Jurkat, Clone E6-1 (cell line): Measurements from ENCODE around the gene LBH.
A peak's percentile ranks its signal among the peaks of the same experiment; 100 is the strongest.

Source experiments
- DNase-seq: peaks from one replicate; pipeline ENCODE4 v3.0.0-alpha.2; 2011; ENCODE audit warnings: low read depth, low spot score
- H3K4me3 ChIP-seq: 2 replicates; pipeline ENCODE4 v1.5.1; 2011; ENCODE audit warnings: mild to moderate bottlenecking, low read length, control low read depth, moderate library complexity

LBH gene

DNA sequence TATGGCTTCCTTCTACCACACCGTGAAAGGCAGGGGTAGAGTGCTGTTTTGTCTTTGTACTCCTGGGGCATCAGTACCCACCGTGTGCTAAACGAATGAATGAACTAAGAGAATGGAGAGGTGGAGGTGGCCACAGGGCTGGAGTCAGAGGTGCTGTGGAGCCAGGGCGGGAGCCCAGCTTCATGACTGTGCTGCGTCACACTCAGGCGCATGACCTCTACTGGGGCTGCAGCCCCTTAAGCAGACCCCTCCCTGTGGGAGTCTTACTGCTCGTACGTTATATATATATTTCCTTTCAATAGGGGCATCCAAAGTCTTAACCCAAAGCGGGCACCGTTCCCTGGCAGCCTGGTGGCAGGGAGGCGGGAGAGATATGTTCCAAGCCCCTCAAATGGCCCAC is 18.0 kb upstream of the LBH start:
- no peak for DNase-seq

DNA sequence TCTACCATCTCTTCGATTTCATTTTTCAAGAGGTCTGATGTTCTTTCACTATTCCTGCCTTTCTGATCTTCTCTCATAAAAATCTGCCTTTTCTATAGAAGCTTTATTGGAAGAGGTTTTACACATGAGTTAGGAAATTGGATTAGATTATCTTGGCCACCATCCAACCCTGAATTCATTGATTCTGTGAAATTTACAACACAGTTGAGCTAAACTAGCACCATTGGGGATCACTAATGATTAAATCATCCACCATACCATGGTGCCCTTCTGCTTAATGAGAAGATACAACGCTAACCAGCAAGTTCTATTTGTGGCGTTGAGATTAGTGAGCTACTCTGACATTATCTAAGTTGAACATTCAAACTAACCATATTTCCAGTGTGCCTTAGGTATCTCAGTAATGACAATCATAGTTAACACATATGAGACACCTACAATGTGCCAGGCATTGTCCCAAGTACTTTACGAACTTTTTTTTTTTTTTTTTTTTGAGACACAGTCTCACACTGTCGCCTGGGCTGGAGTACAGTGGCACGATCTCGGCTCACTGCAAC is 17.3 kb upstream of the LBH start:
- no peak for DNase-seq
- no peak overlapping the region for H3K4me3 ChIP-seq

More for the DNA sequence above, 18.0 kb upstream of the LBH start:
- no peak overlapping the region for H3K4me3 ChIP-seq

DNA sequence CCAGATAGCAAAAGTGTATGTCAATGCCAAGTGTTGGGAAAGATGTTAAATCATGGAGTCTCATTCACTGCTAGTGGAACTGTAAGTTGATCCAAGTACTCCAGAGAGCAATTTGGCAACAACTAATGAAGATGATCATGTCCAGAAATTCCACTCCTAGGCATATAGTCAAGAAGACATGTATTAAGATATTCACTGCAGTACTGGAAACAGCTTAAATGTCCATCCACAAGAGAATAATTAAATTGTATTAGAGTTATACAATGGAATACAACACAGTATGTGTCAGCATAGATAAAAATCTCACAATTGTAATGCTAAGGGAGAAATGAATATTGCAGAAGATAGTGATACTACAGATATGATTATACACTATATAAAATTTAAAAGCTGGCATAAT is 15.2 kb upstream of the LBH start:
- DNase-seq, result no peak
- no peak overlapping the region for H3K4me3 ChIP-seq

DNA sequence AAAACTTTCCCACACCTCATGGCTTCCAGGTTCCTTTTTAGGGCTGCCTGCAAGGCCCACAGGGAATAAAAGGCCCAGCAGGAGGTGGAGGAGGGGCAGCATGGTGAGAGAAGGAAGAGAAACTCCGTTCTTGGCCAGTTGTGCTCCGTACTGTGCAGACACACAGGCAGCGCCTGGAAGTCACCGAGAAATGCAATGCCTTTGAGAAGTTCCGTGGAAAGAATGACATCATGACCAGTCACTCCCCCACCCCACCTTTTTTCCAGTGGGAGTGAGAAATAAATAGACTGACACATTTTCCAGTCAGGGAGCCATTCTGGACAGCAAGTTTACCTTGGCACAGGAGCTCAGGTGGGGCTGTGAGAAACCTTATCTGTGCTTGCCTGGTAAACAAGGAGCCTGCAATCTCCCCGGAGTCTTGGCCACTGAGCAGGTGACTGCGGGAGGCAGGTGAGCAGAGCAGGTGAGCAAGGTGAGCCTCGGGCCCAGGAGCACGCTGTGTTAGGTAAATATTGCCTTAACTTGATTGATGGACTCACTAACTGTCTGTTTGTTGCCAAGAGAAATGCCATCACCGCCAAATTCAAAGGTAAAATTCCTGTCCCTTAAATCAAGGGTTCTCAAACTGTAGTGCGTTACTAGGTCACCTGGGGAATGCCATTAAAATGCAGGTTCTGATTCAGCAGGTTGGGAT is 13.5 kb upstream of the LBH start:
- no peak overlapping the region for H3K4me3 ChIP-seq
- DNase-seq, result no peak

DNA sequence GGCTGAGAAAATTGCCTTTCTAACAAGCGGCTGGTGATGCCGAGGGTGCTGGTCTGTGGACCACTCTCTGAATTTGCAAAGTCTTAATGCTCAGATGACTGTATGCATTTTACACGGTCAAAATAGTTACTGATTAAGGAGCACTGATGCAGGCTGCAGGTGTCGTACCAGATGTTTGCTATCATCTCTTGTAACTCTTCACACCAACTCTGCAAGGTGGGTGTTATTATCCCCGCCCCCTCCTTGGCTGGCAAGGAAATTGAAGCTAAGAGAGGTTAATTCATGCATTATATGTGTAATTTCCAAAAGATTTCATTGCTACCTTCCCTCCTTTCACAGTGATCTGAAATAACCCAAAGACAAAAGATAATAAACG is 13.0 kb upstream of the LBH start:
- no peak overlapping the region for H3K4me3 ChIP-seq
- no peak for DNase-seq

DNA sequence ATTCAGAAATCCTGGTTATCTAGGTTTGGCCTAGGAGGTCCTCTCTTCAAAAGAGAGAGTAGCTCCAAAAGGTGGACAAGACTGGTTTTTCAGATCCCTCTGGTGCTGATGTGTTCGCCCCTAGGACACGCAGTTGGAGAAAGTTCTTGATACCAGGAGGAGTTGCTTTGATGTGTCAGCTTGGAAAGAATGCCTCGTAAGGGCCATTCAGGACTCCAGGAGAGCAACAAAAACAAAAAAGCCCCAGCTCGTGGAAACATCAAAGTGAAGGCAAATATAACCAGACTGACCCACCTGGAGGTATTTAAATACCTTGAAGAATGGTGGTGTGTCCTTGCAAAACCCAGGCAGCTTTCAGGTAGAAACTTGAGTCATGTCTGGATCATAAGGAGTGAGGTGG is 12.5 kb upstream of the LBH start:
- H3K4me3 ChIP-seq, result no peak overlapping the region
- no peak for DNase-seq

DNA sequence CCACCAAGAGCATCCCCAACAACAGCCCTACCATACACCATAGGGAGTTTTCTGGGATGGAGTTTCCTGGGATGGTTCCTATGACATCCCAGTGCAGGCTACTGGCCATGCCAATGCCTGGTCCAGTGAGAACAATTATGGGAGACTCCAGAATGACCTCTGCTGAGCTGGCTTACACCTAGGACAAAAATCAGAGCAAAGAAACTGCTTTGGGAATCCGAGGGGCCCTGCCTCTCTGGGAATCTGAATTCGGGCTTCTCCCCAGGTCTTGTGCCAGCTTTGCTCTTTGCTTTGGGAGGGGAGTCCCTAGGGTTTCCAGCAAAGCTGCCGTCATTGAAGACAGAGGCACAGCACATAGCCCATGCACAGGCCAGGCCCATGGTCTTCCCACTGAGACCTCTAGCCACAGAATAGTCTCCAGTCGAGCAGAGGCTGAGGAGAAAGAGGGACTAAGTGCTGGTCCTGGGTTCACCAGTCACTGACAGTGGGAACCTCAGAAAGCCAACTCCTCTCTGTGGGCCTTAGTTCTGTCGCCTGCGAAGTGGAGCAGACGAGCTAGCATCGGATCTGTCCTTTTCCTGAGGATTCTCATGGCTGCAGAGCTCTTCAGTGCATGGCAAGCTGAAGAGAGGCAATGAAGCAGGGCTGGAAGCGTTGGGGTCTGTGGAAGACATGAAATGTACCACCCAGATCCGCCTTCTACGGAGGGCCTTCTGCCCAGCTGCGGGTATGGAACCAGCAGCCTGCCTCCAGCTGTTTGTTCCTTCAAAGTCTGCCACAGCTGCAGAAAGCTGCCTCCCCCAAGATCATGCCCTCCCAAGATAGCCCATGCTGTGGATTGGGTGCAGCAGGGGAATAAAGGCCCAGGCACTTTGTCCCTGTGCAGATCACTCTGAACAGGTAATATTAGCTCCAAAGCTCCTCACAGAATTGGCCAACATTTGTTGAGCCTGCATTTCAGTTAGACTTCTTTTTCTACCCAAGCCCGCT is 11.2 kb upstream of the LBH start:
- H3K4me3 ChIP-seq, result no peak overlapping the region
- DNase-seq, result no peak

DNA sequence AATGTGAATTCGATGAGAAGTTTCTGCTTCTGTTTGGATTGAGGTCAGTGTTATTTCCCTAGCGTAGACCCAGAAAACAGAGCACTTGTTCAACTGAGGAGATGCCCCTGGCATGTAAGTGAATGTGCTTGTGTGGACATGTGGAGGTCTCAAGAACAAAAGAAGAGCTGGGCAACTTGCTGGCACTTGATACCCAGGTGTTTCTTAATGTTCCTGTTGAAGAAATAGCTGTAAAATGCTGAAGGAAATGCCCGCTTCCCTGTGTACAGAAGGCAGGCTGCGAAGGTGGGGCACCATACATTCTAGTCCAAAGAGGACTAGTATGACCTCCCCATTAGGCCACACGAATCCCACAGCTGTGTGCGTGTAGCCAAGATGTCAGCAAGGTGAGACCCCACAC is 9.8 kb upstream of the LBH start:
- H3K4me3 ChIP-seq, result no peak overlapping the region
- DNase-seq, result no peak

DNA sequence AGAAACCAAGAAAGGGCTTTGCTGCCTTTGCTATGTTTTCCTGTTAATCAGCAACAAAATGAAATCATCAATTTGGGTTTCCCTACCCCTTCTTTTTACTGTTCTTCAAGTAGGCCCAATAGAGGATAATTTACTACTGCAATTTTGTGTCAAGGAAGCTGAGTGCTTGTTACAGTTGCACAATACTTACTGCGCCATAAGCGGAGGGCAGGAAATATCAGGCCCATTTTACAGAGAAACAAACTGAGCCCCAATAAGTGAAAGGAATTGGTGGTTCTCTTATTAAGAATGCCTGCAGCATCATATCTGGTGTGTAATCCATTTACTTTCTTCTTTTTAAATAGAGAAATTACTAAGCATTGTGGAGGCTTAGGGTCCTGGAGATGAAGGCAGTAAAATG is 9.3 kb upstream of the LBH start:
- H3K4me3 ChIP-seq, result no peak overlapping the region
- no peak for DNase-seq

DNA sequence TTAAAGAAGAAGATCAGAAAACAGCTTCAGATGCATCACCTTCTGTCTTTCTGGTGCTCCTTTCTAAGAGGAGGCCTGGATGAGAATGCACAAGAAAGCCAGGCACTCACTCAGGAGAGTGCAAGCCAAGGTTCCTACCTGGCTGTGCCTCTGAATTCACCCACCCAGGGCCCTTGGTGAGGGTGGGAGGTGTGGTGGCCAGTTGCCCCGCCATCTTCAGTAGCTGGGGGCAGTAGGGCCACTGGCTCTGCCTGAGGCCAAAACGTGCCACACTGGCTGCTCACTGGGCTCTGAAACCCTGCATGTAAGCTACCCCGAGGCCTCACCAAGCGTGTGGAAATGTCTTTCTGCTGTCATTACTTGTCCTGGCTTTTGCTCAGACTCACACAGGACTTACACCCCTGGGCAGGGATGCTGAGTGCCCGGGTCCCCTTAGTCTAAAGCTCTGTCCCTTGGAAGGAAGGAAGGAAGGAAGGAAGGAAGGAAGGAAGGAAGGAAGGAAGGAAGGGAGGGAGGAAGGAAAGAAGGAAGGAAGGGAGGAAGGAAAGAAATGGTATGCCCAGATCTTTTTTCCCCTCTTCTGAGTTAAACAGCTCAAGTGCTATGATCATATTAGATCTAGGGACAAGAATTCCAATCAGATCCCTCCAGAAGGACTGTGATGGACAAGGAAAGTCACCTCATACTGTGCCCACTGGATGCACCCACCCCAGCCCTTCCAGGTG is 8.5 kb upstream of the LBH start:
- no peak for DNase-seq
- H3K4me3 ChIP-seq, result no peak overlapping the region

DNA sequence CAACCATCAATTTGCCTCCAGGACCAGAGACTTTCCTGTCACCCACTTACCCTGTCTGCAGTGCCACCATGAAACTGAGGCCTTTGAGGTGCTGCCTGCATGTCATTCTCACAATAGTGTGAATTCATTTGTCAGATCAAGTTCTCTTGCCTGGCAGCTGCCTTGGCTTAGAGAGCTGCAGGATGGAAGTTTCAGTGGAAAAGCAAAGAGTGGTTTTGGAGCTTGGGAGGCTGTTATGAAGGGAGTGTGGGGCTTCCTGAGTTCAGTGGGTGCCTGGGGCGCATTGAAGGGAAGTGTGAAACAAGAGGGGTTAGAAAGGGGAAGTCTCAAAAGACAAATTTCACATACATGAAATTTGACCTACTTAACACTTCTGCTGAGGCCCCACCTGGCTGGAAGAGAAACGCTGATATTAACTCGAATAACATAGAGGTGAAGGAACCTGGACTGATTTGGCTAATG is 7.9 kb upstream of the LBH start:
- DNase-seq, result no peak
- no peak overlapping the region for H3K4me3 ChIP-seq

DNA sequence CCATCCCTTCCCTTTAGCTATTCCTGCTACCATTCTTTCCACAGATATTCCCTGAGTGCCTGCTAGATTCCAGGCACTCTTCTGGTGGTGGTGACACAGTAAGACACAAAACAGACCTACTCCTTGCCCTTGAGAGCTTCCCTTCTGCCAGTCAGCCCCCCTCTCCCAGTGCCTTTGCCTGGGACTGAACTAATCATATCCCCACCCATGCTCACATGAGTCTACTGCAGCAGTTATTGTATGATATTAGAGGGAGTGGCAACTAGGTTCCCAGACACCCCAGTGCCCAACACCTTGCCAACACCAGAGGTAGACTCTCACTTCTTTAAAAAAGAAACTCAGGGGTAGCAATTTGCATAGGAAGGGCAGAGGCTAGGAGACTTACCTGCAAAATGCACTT is 7.2 kb upstream of the LBH start:
- no peak for DNase-seq
- H3K4me3 ChIP-seq, result no peak overlapping the region

DNA sequence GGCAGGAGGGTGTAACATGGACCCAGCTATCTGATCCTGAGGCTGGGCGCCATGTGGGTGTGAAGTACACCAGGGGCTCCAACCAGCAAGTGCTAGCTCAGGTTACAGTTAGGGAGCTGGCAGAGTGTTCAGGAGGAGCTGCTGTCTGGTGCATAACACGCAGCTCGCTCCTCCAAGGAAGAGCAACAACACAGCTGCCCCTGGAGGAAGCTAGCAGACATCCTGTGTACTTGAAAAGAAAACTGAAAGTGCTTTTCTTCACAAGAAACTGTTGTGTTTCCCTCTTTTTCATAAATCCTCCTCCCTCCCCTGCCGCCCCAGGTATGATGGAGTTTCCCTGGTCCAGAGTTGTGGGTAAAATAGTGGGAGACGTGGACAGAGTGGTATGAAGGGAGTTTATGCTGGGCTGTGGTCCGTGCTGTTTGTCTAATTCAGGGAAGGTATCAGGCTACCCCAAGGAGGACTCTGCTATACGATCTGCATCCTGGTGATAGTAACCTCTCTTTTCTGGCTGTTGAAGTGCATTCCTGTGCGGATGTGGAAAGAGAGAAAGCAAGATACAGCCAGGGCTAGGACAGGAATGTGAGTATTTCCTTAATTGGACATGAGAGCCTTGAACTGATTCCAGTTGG is 6.1 kb upstream of the LBH start:
- peak overlapping the region; percentile 57 for H3K4me3 ChIP-seq
- peak; percentile 68 for DNase-seq

DNA sequence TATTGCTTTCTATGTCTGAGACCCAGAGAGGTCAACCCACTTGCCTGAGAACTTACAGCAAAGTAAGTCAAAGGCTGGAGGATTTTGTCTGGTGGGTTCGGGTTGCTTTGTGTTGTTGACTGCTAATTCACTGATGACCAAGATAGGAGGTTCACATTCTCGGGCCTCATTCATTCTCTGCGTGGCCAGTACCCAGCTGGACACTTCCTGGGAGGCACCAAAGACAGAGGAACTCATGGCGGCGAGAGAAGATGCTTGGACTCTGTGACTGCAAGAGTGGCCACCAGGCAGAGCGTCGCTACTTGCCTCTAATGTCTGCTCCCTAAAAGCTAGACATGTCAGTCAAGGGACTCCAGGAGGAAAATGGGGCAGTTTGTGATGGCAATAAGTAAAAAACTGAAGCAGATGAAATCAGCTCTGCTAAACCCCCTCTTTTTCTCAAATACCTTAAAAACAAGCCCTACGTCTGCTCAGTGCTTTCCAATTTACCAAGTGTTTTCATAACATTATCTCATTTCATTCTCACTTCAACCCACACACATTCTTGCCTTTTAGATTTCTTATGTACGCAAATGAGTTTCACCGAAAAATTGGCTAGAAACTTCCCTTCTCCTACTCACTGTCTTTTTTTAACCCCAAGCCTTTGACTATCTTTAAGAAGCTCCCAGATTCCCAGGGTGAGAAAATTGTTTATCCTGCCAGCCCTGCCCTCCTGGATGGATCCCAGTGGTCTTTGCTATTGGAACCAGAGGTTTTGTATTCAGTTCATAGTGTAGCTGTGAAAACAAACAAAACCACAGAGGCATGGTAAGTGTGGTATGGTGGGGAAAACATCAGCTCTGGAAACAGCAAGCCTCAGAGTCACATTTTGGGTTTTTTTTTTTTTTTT is 4.9 kb upstream of the LBH start:
- H3K4me3 ChIP-seq, result no peak overlapping the region
- no peak for DNase-seq

DNA sequence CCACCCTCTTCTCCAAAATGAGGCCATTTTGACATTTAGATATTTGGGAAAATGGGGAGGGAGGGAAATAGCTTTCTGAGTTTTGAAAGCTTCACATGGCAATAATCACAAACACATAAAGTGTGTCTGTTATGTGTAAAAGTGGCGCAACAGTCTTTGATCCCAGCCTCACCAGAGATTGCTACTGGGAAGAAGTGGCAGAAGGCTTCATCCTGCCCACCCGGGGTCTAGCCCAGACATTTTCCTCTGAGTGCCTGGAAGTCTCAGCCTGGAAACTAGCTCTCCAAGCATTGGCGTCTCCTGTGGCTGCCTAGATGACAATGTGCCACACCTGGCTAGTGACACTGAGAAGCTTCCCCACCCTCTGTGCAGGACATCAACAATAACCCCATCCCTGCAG is 1.7 kb upstream of the LBH start:
- DNase-seq, result no peak
- H3K4me3 ChIP-seq, result no peak overlapping the region

DNA sequence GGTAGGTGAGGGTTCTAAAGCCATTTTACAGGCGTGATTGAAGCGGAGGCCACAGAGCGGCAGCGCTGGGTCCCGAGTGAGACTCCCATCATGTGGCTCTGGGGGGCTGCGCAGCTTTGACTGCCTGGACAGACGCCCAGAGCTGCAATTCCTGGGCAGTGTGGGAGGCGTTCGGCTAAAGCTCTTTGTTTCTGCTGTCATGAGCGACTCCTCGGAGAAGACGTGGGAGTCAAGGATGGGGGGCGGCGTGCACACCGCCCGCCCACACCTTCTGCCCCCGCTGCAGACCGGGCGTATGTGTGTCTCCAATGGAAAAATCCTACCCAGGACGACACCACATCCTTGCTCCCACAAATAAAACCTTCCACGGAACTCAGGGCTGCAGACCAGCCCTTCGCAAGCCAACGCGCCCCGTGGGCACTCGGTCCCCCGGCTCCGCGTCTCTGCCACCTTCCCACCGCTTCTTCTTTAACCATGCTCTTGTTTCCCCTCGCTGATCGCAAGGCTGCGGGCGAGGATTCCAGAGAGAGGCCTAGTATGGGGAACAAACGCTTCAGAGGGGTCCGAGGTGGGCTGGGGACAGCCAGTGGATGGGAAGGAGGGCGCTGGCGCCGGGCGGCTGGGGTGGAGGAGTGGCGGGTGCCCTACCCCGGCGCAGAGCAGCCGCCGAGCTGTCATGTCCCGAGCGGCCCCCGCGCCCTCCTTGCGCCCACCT is 680 bp upstream of the LBH start:
- peak overlapping the region; percentile 60 for H3K4me3 ChIP-seq
- no peak for DNase-seq

DNA sequence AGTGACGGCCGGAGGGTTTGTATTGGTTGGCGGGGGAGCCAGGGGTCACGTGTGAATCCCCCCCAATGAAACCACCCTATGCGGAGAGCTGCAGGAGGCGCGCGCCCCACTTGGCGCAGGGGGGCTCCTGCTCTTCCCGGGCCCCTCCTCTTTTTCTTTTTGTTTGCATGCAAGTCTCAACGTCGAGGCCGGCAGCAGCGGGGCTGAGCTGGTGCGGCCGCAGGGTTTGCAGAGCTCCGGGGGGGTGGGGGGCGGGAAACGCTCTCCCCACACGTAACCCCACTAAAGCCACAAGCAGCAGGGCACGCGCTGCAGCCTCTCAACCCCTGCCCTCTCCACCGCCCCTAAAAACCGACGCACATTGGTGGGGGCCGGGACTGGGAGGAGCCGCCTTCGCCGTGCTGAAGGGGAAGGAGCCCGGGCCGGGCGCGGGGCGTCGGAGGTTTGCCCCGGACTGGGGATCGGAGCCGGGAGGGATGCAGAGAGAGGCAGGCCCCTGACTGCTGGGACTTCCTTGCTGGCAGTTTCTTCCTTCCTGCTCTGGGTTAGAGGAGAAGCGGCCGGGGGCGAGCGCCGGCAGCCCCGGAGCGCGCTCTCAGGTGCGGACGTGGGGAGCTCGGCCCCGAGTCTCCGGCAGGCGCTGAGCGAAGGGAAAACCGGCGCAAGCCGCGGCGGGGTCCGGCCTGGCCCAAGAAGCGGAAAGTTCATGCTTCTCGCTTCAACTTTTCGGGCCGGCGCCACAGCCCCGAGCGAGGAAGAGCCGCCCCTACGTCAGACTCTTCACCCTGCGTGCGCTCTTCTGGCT is 864 bp downstream of the LBH start:
- peak overlapping the region; percentile 60 for H3K4me3 ChIP-seq
- peak; percentile 78 for DNase-seq
